ENCODE results near the gene RGCC.
"Not testable (repeated sequence)": the region's sequence is repeated elsewhere in the genome, so short reads cannot be mapped to it uniquely, and the experiment has no call there.

The RGCC gene

GRCh38 chr13:41490371-41491015 lies 33.1 kb downstream of the RGCC start:
- Mint-ChIP-seq H3K27ac (peak overlapping the region; percentile 84), H3K9me3 (peaks cover 16% of the 10 kb centered on the region), H3K4me1 (peaks cover 70% of the 10 kb centered on the region), H3K27me3 (no peaks in the 10 kb centered on the region), H3K4me3 (no peak overlapping the region), H3K36me3 (ENCODE audit: low read depth) (peaks cover 3% of the 10 kb centered on the region)
- ATAC-seq (no peak), DNase-seq (no peak)

- Mint-ChIP-seq H3K9me3 (peaks cover 8% of the 10 kb centered on the region), H3K27me3 (no peaks in the 10 kb centered on the region), H3K27ac (peak overlapping the region; percentile 93), H3K36me3 (ENCODE audit: low read depth) (peaks cover 3% of the 10 kb centered on the region), H3K4me1 (peaks cover 78% of the 10 kb centered on the region), H3K4me3 (no peak overlapping the region)
- no peak for DNase-seq
- no peak for ATAC-seq
Observed at GRCh38 chr13:41491436-41491835, 34.1 kb downstream of the RGCC start.

- Mint-ChIP-seq H3K36me3 (ENCODE audit: low read depth) (no peaks in the 10 kb centered on the region), H3K4me3 (peak overlapping the region; percentile 51), H3K4me1 (peaks cover 84% of the 10 kb centered on the region), H3K27ac (peak overlapping the region; percentile 93), H3K27me3 (no peaks in the 10 kb centered on the region), H3K9me3 (peaks cover 3% of the 10 kb centered on the region)
- no peak for DNase-seq
- peak; percentile 81 for ATAC-seq
Observed at GRCh38 chr13:41492432-41493260, 35.3 kb downstream of the RGCC start.

- H3K4me1 Mint-ChIP-seq = peaks cover 88% of the 10 kb centered on the region
- H3K36me3 Mint-ChIP-seq (ENCODE audit: low read depth) = no peaks in the 10 kb centered on the region
- H3K9me3 Mint-ChIP-seq = peaks cover 3% of the 10 kb centered on the region
- no peak overlapping the region for H3K4me3 Mint-ChIP-seq
- H3K27ac Mint-ChIP-seq = peak overlapping the region; percentile 39
- DNase-seq (no peak), ATAC-seq (no peak)
- H3K27me3 Mint-ChIP-seq = no peaks in the 10 kb centered on the region
Observed at GRCh38 chr13:41494202-41494601, 36.9 kb downstream of the RGCC start.

- H3K36me3 Mint-ChIP-seq (ENCODE audit: low read depth) = no peaks in the 10 kb centered on the region
- no peak for ATAC-seq
- DNase-seq = no peak
- H3K4me3 Mint-ChIP-seq = no peak overlapping the region
- no peak overlapping the region for H3K27ac Mint-ChIP-seq
- H3K4me1 Mint-ChIP-seq = peaks cover 92% of the 10 kb centered on the region
- H3K9me3 Mint-ChIP-seq = peaks cover 3% of the 10 kb centered on the region
- H3K27me3 Mint-ChIP-seq = no peaks in the 10 kb centered on the region
Observed at GRCh38 chr13:41495044-41495443, 37.7 kb downstream of the RGCC start.

- Mint-ChIP-seq H3K36me3 (ENCODE audit: low read depth) (no peaks in the 10 kb centered on the region), H3K4me3 (no peak overlapping the region), H3K4me1 (peaks cover 95% of the 10 kb centered on the region), H3K27me3 (no peaks in the 10 kb centered on the region), H3K27ac (peak overlapping the region; percentile 39), H3K9me3 (no peaks in the 10 kb centered on the region)
- ATAC-seq (peak; percentile 3), DNase-seq (no peak)
Observed at GRCh38 chr13:41496420-41497234, 39.3 kb downstream of the RGCC start.

- H3K27ac Mint-ChIP-seq = peak overlapping the region; percentile 92
- H3K9me3 Mint-ChIP-seq = no peaks in the 10 kb centered on the region
- DNase-seq (no peak), ATAC-seq (no peak)
- peak overlapping the region; percentile 21 for H3K4me3 Mint-ChIP-seq
- no peaks in the 10 kb centered on the region for H3K27me3 Mint-ChIP-seq
- no peaks in the 10 kb centered on the region for H3K36me3 Mint-ChIP-seq (ENCODE audit: low read depth)
- H3K4me1 Mint-ChIP-seq = peaks cover 95% of the 10 kb centered on the region
Observed at GRCh38 chr13:41497436-41497835, 40.1 kb downstream of the RGCC start.

GRCh38 chr13:41499452-41499851 lies 42.1 kb downstream of the RGCC start:
- DNase-seq (no peak), ATAC-seq (no peak)
- Mint-ChIP-seq H3K4me1 (peaks cover 83% of the 10 kb centered on the region), H3K27ac (no peak overlapping the region), H3K27me3 (no peaks in the 10 kb centered on the region), H3K4me3 (no peak overlapping the region), H3K36me3 (ENCODE audit: low read depth) (peaks cover 3% of the 10 kb centered on the region), H3K9me3 (peaks cover 3% of the 10 kb centered on the region)

- Mint-ChIP-seq H3K27me3 (no peaks in the 10 kb centered on the region), H3K27ac (no peak overlapping the region)
Observed at GRCh38 chr13:41500511-41500910, 43.2 kb downstream of the RGCC start.

GRCh38 chr13:41501281-41501680 lies 43.9 kb downstream of the RGCC start:
- DNase-seq = no peak
- ATAC-seq = no peak
- no peak overlapping the region for H3K4me3 Mint-ChIP-seq

More at GRCh38 chr13:41500511-41500910, 43.2 kb downstream of the RGCC start:
- Mint-ChIP-seq H3K4me3 (no peak overlapping the region), H3K36me3 (ENCODE audit: low read depth) (peaks cover 6% of the 10 kb centered on the region), H3K4me1 (peaks cover 81% of the 10 kb centered on the region), H3K9me3 (peaks cover 12% of the 10 kb centered on the region)
- ATAC-seq (peak; percentile 60), DNase-seq (no peak)

GRCh38 chr13:41502031-41502430 lies 44.7 kb downstream of the RGCC start:
- no peak for DNase-seq
- Mint-ChIP-seq H3K36me3 (ENCODE audit: low read depth) (peaks cover 10% of the 10 kb centered on the region), H3K27me3 (no peaks in the 10 kb centered on the region), H3K9me3 (peaks cover 12% of the 10 kb centered on the region), H3K4me3 (no peak overlapping the region), H3K27ac (no peak overlapping the region), H3K4me1 (peaks cover 71% of the 10 kb centered on the region)
- no peak for ATAC-seq

More at GRCh38 chr13:41501281-41501680, 43.9 kb downstream of the RGCC start:
- no peaks in the 10 kb centered on the region for H3K27me3 Mint-ChIP-seq
- H3K36me3 Mint-ChIP-seq (ENCODE audit: low read depth) = peaks cover 10% of the 10 kb centered on the region
- H3K4me1 Mint-ChIP-seq = peaks cover 78% of the 10 kb centered on the region
- H3K9me3 Mint-ChIP-seq = peaks cover 12% of the 10 kb centered on the region
- H3K27ac Mint-ChIP-seq = no peak overlapping the region

GRCh38 chr13:41502673-41503072 lies 45.3 kb downstream of the RGCC start:
- Mint-ChIP-seq H3K4me1 (peaks cover 64% of the 10 kb centered on the region), H3K36me3 (ENCODE audit: low read depth) (peaks cover 10% of the 10 kb centered on the region), H3K9me3 (peaks cover 12% of the 10 kb centered on the region), H3K27me3 (no peaks in the 10 kb centered on the region), H3K4me3 (no peak overlapping the region), H3K27ac (peak overlapping the region; percentile 36)
- DNase-seq = no peak
- no peak for ATAC-seq

GRCh38 chr13:41503356-41503755 lies 46.0 kb downstream of the RGCC start:
- peaks cover 12% of the 10 kb centered on the region for H3K9me3 Mint-ChIP-seq
- peaks cover 10% of the 10 kb centered on the region for H3K36me3 Mint-ChIP-seq (ENCODE audit: low read depth)
- ATAC-seq = no peak
- no peak overlapping the region for H3K27ac Mint-ChIP-seq
- DNase-seq = no peak
- no peaks in the 10 kb centered on the region for H3K27me3 Mint-ChIP-seq
- no peak overlapping the region for H3K4me3 Mint-ChIP-seq
- H3K4me1 Mint-ChIP-seq = peaks cover 58% of the 10 kb centered on the region

GRCh38 chr13:41504657-41505056 lies 47.3 kb downstream of the RGCC start:
- not testable (repeated sequence) for ATAC-seq; H3K36me3 Mint-ChIP-seq (ENCODE audit: low read depth); H3K27ac Mint-ChIP-seq; DNase-seq; H3K27me3 Mint-ChIP-seq; H3K4me3 Mint-ChIP-seq
- H3K9me3 Mint-ChIP-seq = peaks cover 12% of the 10 kb centered on the region
- peaks cover 46% of the 10 kb centered on the region for H3K4me1 Mint-ChIP-seq

All from activated naive CD8-positive, alpha-beta T cell treated with anti-CD3 and anti-CD28 coated beads, Interleukin-2, amount 50 U/mL, for 24 hours (primary cell).